NCI-H82 (cell line): ENCODE results near the gene KCNIP2.

ENCODE experiments used
- DNase-seq: peaks from one replicate; lab custom pipeline; 2025; lab: John Stamatoyannopoulos, UW

The KCNIP2 gene

DNA sequence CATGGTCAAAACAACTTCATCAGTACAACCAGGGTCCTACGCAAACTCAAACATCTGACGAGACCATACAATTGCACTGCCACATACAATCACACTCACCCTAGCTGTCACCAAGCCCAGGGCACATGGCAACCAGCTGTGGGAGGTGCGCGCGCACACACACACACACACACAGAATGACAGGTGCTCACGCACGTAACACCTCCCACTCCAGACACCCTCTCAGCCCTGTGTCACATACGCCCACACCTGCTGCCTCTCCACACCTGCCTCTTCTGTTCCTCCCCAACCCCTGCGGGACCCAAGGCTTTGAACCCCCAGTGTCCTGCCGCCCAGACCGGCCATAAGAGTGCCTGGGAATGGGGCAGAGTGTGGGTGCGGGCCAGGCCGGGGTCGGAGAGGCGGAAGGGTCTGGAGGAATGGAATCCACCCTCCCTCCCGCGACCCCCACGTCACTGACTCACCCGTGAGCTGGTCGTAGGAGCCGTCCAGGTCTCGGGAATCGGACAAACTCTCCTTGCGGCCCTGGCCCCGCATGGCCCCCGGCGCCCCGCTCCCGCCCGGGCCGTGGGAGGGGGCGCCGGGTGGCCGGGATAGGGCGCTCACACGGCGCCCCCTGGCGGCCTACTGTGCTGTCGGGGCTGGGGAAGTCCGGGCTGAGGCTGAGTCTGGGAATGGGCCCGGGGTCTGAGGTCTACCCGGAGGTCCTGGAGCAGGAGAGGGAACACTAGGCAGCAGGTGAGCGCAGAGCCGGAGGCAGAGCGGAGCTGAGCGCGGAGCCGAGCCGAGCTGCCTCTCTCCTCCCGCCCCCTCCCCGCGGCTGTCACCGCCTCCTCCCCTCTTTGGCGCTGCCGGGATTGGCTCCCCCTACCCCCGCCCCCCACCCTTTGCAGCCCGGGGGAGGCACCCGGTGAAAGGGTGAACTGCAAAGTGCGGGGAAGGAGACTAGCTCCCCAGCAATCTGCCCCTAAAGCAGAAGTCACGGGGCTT lies at the start of gene KCNIP2:
TSS of gene KCNIP2 (minus strand) at position 769 of the 990 bp plus-strand sequence. CDS start at position 537, 232 bp downstream.
- DNase-seq, result peak; percentile 78

DNA sequence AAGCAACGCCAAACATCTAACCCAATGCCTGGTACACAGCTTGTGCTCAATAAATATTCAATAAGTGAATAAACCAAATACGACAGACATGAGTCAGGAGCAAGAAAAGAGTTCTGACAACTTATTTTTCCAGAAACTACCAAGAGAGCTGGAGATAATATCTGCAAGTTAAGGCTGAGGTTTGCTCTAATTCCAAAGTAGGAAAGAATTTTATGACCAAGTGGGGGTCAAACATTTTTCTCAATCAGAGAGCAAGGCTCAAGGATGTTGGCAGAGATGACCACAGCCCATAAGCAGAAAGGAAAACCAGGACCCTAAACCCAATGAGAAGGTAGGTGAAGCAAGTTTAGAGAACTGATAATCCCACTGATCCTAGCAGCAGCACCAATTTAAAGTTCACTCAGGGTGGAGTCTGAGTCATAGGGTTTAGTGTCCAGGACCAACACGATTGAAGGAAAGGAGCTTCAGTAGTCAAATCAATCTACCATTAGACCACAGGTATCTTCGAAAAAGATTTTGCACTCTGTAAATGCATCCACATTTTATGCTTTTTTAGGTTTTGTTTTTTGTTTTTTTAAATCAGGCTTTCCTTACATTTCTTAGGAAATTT lies 49.3 kb upstream of the KCNIP2 start:
- DNase-seq, result peak; percentile 29

DNA sequence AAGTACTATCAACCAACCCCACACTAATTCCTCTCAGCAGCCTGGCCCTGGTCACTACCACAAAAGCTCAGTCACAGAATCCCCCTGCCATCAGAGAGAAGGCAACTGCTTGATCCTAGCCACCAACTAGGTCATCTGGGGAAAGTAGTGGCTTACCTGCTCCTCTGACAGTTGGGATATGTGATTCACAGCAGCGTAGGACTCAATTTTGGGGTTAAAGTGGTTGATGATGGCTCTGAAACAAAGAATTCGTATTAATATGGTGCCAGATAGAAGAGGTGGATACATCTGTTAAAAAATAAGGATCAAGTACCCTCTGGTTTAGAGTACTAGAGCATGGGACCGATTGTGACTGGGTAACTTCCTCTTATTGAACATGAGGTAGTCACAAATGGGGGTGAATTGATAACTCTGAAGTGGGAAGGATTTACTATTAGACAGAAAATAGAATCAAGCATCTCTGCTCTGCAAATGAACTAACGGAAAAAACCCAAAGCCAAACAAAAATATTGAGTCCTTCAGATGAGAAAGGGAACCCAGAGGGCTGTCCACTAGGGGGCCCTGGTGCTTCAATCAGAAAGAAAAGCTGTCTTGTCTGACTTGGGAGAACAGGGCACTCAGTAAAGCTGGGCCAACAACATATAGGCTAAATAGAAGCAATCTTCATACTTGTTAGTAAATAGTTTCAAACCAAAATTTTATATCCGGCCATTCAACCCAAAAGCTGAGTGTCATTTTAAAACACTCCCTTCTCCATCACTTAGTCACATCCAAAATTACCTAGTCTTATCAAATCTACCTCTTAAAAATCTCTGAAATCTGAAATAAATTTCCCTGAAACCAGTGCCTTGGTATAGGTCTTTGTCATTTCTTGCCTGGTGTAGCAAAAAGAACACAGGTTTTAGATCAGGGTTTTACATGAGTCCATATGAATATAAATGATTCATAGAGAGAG lies 45.9 kb upstream of the KCNIP2 start:
- DNase-seq, result peak; percentile 84

- DNase-seq, result no peak
Measured at GRCh38 chr10:101888251-101888949, 44.8 kb upstream of the KCNIP2 start.

- DNase-seq, result no peak
Measured at GRCh38 chr10:101887775-101888174, 44.2 kb upstream of the KCNIP2 start.

DNA sequence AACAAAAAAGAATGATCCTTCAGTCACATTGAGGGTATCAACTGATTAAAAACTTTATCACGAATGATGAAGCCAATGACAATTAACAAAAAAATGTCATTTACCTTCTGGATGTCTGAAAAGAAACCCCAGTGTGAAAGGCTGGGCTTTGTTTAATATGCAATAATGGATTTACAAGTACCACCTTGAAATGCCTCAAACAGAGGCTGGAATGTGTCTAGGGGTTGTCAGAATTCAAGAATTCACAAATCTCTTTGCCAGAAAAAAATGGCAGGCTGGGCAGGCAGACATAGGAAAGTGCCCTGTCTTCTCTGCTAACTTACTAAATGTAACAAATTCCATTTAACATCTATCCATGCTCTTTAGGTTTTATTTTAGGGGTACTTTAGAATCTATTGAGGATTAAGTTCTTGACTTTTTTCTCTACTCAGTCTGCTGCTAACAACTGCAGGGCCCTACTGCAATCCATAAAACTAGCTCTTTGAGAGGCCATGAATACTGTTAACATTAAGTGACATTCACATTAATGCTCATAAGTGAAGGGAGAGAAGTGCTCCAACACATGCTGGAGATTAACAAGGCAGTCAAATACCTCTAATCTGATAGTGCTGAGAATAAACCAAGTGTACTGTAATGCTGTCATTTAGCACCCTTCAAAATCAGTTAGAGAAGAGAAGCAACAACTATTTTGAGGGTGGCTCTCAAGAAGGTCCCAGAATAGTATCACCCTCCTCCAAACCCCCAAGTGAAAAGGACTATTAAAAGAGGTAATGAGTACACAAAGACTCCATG lies 43.1 kb upstream of the KCNIP2 start:
- no peak for DNase-seq

GRCh38 chr10:101881036-101881774 lies 37.6 kb upstream of the KCNIP2 start:
- DNase-seq, result no peak

DNA sequence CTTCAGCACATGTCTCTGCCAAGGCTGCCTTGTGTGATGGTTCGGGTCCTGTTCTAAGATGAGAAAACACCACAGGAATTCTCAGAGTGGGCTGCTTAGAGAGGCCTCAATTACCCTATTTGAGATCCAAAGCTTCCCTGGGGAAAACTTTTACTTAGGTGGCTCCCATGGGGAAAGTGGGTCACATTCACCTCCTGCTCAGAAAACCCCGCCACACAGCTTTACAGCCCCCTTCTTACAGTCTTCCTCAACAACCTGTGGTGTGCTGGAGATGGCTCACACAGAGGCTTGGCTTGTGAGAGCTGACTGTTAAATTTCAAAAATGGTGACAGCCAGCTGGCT lies 36.6 kb upstream of the KCNIP2 start:
- DNase-seq, result no peak

GRCh38 chr10:101879456-101880231 lies 36.0 kb upstream of the KCNIP2 start:
- no peak for DNase-seq

GRCh38 chr10:101878869-101879268 lies 35.3 kb upstream of the KCNIP2 start:
- no peak for DNase-seq

GRCh38 chr10:101875068-101875688 lies 31.6 kb upstream of the KCNIP2 start:
- DNase-seq, result no peak

GRCh38 chr10:101874252-101874651 lies 30.7 kb upstream of the KCNIP2 start:
- no peak for DNase-seq

DNA sequence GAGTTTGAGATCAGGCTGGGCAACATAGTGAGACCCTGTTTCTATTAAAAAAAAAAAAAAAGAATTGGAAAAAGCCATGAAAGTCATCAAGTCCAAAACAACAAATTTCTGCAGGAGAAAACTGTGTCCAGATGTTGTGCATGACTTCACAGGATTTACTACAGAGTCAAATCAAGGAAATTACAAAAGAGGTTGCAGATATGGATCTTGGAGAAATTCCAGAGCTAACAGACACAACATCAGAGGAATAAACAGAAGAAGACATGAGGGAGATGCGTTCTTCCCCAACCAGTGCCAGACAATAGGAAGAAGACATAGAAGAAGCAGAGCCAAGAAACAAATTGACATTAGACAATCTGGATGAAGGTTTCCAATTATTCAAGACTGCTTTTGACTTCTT lies 24.3 kb upstream of the KCNIP2 start:
- no peak for DNase-seq

DNA sequence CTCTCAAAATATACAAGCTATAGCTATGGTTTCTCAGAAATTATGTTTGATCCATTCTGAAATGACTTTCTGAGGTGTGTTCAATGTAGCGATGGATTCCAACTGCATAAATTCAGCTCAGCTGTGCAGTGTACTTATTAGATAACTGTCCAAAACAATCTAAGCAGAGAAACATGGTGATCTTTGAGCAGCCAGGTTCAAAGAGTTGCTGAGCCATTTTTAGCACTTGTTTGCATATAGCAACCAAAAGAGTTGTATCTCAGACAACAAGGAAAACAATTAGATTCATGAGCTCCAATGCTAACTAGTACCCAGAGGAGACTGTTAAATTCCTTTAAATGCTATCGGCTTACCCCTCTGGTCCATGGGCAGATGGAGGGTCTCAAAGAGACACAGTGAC lies 15.9 kb upstream of the KCNIP2 start:
- no peak for DNase-seq

- DNase-seq, result no peak
Measured at GRCh38 chr10:101858723-101859500, 15.3 kb upstream of the KCNIP2 start.

DNA sequence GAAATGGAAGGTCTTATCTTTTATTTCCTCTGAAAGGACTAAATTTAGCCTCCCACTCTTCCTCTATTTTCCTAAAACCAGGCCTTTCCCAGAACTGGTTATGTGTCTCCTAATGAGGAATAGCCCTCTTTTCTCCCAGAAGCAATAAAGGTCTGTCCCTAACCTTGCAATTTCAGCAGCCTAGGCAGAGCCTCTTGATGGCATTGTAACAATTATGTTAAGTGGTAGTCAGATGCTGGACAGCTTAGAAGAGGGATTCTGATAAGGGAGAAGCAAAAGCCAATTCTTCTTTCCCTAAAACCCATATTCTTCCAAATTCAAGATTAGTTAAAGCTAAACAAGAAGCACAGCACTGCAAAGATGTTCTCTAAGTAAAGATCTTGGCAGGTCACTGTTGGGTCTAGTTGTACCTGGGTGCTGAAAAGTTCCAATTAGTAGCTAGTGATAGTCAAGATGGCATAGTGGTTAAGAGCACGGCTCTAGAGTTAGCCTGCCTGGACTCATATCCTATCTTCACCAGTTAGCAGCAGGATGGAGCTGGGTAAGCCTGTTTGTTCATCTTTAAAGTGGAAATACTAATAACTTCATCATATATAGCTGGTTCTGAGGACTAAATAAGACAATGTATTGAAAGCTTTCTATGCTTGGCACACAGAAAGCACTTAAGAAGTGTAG lies 14.3 kb upstream of the KCNIP2 start:
- no peak for DNase-seq

DNA sequence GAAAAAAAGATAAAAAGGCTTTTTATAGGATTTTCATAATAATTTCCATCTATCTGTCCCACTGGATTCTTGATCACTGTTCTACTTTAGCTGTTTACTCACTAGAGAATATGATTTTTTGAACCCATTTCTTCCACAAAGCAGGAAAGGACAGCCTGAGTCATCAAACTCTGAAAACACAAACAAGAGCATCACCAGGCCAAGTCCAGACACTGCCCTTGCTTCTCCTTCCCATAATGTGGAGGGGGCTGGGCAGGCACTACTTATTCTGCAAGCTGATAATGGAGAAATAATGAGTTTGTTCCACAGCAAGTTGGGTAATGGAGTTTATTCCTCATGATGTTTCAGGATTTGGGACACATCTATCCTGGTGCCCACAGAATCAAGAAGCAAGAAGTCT lies 13.0 kb upstream of the KCNIP2 start:
- DNase-seq, result no peak
